ENCODE data around the gene LILRB1. TPM values are rescaled to one million over a fixed set of nuclear protein-coding genes. Genes with fewer than 3 reads are reported as not detected.

Gene LILRB1
- total and polyA plus RNA-seq, 2 donors from 2014 or later: 0.41 to 10.9 TPM

DNA sequence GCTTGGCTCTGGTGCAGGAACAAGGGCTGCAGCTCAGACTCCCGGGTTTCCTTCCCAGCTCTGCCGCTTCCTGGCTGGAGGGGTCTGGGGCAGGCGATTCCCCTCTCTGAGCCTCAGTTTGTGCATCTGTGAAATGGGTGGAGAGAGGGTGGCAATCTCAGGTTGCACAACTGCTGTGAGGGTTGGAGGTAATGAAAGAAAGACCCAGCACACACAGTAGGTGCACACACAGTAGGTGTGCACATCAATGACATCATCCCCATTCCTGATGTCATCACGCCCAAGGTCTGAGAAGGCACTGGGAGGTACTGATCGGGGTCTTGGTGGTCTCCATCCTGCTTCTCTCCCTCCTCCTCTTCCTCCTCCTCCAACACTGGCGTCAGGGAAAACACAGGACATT is 35.2 kb downstream of the LILRB1 start:
- FAIRE-seq: no peak
- Histone ChIP-seq H3K27ac (ENCODE audit: low read depth in 2 of 2, low read length in 2 of 2) (no peak overlapping the region), H3K4me1 (ENCODE audit: control insufficient read depth in 2 of 3, insufficient read depth in 2 of 3, low read depth in 1 of 3, low read length in 3 of 3) (no peaks in the 10 kb centered on the region), H3K4me3 (ENCODE audit: low read length in 3 of 3) (no peak overlapping the region), H3K9me3 (ENCODE audit: control insufficient read depth in 2 of 3, insufficient read depth in 1 of 3, low read length in 3 of 3) (no peaks in the 10 kb centered on the region), H3K36me3 (ENCODE audit: control insufficient read depth in 2 of 3, insufficient read depth in 3 of 3, low read length in 3 of 3) (no peaks in the 10 kb centered on the region), H3K9ac (ENCODE audit: low read length in 3 of 3) (no peak overlapping the region), H3K27me3 (ENCODE audit: control insufficient read depth, insufficient read depth, low read length) (no peaks in the 10 kb centered on the region)
- TF ChIP-seq, protein P1, sequence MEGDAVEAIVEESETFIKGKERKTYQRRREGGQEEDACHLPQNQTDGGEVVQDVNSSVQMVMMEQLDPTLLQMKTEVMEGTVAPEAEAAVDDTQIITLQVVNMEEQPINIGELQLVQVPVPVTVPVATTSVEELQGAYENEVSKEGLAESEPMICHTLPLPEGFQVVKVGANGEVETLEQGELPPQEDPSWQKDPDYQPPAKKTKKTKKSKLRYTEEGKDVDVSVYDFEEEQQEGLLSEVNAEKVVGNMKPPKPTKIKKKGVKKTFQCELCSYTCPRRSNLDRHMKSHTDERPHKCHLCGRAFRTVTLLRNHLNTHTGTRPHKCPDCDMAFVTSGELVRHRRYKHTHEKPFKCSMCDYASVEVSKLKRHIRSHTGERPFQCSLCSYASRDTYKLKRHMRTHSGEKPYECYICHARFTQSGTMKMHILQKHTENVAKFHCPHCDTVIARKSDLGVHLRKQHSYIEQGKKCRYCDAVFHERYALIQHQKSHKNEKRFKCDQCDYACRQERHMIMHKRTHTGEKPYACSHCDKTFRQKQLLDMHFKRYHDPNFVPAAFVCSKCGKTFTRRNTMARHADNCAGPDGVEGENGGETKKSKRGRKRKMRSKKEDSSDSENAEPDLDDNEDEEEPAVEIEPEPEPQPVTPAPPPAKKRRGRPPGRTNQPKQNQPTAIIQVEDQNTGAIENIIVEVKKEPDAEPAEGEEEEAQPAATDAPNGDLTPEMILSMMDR (IDR thresholded peaks at IDR 0.05; ENCODE audit: borderline replicate concordance, extremely low read depth, insufficient read depth): no peak
- intact Hi-C loops (cut with DNase I): no loop called here
- no peak for DNase-seq

DNA sequence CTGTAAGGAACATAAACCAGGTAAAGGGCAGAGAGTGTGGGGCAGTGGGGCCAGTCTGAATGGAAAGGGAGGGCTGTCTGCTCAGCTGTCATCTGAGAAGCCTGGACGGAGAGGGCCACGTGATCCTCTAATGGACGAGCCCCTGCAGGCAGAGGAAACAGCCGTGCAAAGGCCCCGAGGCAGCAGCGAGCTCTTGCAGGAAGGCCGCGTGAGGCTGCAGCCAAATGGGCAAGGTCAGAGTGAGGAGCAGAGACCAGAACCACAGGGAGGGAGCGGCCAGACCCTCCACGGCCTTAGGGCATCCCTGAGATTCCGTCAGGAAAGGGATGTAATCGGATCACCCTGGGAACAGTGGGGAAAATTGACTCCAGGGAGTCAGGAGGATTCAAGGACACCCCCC is 36.9 kb downstream of the LILRB1 start:
- no peak for DNase-seq
- FAIRE-seq: no peak
- H3K4me3 ChIP-seq (ENCODE audit: low read length in 3 of 3): no peak overlapping the region
- H3K4me1 ChIP-seq (ENCODE audit: control insufficient read depth in 2 of 3, insufficient read depth in 2 of 3, low read depth in 1 of 3, low read length in 3 of 3): no peaks in the 10 kb centered on the region
- H3K27ac ChIP-seq (ENCODE audit: low read depth in 2 of 2, low read length in 2 of 2): no peak overlapping the region
- TF ChIP-seq, protein P1 (IDR thresholded peaks at IDR 0.05; ENCODE audit: borderline replicate concordance, extremely low read depth, insufficient read depth): no peak
- intact Hi-C loops (cut with DNase I): no loop called here
- H3K9ac ChIP-seq (ENCODE audit: low read length in 3 of 3): no peak overlapping the region
- no peaks in the 10 kb centered on the region for H3K36me3 ChIP-seq (ENCODE audit: control insufficient read depth in 2 of 3, insufficient read depth in 3 of 3, low read length in 3 of 3)
- no peaks in the 10 kb centered on the region for H3K9me3 ChIP-seq (ENCODE audit: control insufficient read depth in 2 of 3, insufficient read depth in 1 of 3, low read length in 3 of 3)
- H3K27me3 ChIP-seq (ENCODE audit: control insufficient read depth, insufficient read depth, low read length): no peaks in the 10 kb centered on the region

DNA sequence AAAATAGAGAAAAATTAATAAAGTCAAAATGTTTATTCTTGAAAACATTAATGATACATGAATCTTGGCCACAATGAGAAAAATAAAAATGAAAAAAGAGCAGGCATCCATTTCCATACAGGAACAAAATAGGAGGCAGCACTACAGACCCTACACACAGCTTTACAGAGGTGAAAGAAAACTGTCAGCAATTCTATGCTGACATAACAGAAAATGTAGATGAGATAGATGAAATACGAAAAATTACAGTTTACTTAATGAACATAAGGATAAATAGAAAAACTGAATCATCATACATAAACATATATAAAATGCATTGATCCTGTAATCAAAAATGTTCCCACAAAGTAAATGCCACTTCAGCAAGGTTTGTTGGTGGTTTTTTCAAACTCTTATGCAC is 38.1 kb downstream of the LILRB1 start:
- intact Hi-C loops (cut with DNase I): no loop called here
- H3K27me3 ChIP-seq (ENCODE audit: control insufficient read depth, insufficient read depth, low read length): no peaks in the 10 kb centered on the region
- TF ChIP-seq, protein P1 (IDR thresholded peaks at IDR 0.05; ENCODE audit: borderline replicate concordance, extremely low read depth, insufficient read depth): no peak
- H3K36me3 ChIP-seq (ENCODE audit: control insufficient read depth in 2 of 3, insufficient read depth in 3 of 3, low read length in 3 of 3): no peaks in the 10 kb centered on the region
- no peak for FAIRE-seq
- H3K4me3 ChIP-seq (ENCODE audit: low read length in 3 of 3): no peak overlapping the region
- H3K4me1 ChIP-seq (ENCODE audit: control insufficient read depth in 2 of 3, insufficient read depth in 2 of 3, low read depth in 1 of 3, low read length in 3 of 3): no peaks in the 10 kb centered on the region
- DNase-seq: no peak
- H3K9ac ChIP-seq (ENCODE audit: low read length in 3 of 3): no peak overlapping the region
- H3K27ac ChIP-seq (ENCODE audit: low read depth in 2 of 2, low read length in 2 of 2): no peak overlapping the region
- H3K9me3 ChIP-seq (ENCODE audit: control insufficient read depth in 2 of 3, insufficient read depth in 1 of 3, low read length in 3 of 3): no peaks in the 10 kb centered on the region
